Endometrial microvascular endothelial cells (primary cell): Measurements from ENCODE around the gene SPATS2. TPM values are rescaled to one million over a fixed set of nuclear protein-coding genes. Genes with fewer than 3 reads are reported as not detected.
"Not testable (repeated sequence)": the region's sequence is repeated elsewhere in the genome, so short reads cannot be mapped to it uniquely, and the experiment has no call there.

Experiments
- in situ Hi-C: cut with HindIII; loops from 2 replicates; pipeline ENCODE4 v1.10.0; 2017; ENCODE audit warnings: low sequenced_read_pairs, low pct_unique_long_range_greater_than_20kb; ENCODE audit errors: inconsistent ontology term
- total RNA-seq: library from RNA; depleted of rRNA; stranded (reverse); fragments of >200 nt; gene quantifications from one replicate; pipeline ENCODE4 v1.2.3, GENCODE V29; 2015; ENCODE audit errors: inconsistent ontology term

SPATS2 gene
- total RNA-seq, 1 donor from 2014 or later: 65.6 TPM

GRCh38 chr12:49377386-49377785, 10.1 kb downstream of the SPATS2 start:
- in situ Hi-C loops: no loop called here

DNA sequence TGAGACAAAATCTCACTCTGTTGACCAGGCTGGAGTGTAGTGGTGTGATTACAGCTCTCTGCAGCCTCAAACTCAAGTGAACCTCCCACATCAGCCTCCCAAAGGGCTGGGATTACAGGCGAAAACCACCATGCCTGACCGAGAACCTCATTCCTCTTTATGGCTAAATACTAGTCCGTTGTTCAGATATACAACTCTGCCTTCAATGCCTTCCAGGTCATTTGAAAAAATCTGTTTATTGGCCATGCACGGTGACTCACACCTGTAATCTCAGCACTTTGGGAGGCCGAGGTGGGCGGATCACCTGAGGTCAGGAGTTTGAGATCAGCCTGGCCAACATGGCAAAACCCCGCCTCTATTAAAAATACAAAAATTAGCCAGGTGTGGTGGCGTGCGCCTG, 12.9 kb downstream of the SPATS2 start:
- in situ Hi-C loops: not testable (repeated sequence)

DNA sequence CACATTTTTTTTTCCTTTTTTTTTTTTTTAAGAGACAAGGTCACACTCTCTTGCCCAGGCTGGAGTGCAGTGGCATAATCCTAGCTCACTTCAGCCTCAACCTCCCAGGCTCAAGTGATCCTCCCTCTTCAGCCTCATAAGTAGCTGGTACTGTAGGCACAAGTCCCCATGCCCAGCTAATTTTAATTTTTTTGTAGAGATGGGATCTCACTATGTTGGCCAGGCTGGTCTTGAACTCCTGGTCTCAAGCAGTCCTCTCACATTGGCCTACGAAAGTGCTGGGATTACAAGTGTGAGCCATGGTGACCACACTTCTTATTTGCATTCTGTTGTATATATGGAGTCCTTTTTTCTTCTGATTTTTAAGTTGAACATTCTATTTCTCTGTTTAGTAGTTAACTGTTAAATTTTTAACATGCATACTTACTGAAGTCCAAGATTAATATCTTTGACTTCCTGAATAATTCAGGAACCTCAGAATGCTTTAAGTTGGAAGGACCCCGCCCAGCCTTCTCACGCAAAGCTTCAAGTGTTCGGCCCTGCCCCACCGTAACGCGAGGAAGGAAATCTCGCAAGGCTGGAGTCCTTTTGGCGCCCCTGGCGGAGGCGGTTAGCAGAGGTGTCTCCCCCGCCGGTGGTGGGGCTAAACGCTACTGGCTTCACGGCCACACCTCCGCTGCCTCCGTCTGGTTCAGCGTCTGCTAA, 21.6 kb downstream of the SPATS2 start:
- in situ Hi-C loops: no loop called here

- in situ Hi-C loops: no loop called here
Observed at GRCh38 chr12:49389387-49389703, 22.1 kb downstream of the SPATS2 start.

DNA sequence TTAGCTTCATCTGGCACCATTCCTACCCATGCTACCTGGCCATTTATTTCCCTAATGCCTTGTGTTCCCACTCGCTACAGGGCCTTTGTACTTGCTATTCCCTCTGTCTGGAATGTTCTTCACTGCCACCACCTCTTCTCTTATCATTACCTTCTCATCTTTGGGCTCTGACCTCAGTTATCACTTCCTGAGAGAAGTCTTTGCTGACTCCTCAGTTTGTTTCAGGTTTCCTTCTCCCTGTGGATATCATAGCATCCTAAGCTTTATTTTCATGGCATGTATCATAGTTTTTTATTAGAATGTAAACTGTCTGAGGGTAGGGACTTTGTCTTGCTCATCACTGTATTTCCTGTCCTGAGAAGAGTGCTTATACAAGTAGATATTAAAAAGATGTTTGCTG, 29.7 kb downstream of the SPATS2 start:
- in situ Hi-C loops: no loop called here

DNA sequence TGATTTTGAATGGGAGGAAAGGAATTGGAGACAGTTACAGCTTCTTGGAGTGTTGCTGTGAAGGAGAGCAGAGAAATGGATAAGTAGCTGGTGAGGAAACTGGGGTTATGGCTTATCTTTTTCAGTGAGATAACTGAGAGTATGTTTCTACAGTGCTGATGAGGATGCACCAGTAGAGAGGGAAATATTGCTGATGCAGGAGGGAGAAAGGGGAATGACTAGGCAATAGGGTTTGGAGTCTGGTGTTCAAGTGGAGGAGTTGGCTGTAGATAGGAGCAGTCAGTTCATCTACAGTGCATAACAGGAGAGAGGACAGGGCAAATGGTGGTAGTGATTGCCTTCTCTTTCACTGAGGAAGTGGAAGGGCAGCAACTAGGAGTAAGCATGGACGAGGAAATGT, 33.0 kb downstream of the SPATS2 start:
- in situ Hi-C loops: no loop called here

DNA sequence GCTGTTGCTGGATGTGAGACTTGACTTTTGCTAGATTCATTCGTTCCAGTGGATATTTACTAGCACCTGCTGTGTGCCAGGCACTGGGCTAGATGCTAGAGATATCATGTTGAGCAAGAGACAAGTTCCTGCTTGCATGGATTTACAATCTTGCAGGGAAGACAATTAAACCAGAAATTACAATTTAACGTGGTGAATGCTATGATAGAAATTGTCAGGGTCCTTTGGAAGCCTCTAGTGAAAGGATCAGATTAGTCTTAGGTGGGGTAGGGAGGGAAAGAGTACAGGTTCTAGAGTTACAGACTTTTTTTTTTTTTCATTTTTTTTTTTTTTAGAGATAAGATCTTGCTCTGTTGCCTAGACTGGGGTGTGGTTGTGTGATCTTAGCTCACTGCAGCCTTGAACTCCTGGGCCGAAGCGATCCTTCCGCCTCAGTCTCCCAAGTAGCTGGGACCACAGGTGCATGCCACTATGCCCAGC, 36.7 kb downstream of the SPATS2 start:
- in situ Hi-C loops: no loop called here

DNA sequence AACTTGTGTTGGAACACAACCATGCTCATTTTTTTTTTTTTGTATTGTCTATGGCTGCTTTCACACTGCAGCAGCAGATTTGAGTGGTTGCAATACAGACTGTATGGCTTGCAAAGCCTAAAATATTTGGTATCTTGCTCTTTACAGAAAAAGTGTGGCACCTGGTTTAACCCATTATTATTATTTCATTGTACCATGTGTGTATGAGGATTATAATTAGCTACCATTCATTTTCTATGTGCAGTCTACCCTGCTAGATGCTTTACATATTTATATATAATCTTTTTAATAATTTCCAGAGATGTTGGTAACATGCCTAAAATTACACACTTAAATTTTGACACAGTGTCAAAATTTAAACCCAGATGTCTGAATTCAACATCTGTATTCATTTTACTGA, 37.7 kb downstream of the SPATS2 start:
- in situ Hi-C loops: no loop called here

DNA sequence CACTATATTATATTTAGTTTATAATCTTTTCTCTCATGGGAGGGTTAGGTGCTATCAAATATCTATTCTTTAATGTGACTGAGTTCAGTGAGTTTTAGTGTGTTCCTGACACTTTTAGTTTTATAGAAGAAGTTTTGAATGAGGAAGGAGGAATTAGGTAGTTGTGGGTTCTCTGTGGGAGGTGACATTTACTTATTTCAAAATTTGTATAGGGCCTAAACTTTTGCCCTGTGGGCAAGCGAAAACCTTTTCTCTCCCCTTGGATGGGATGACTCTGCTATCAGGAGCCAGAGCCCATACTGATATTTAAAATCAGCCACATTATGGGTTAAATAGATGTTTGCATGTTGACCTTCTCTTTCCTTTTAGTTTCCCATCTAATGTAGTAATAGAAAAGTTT, 43.6 kb downstream of the SPATS2 start:
- in situ Hi-C loops: no loop called here

GRCh38 chr12:49413010-49413409, 45.7 kb downstream of the SPATS2 start:
- in situ Hi-C loops: no loop called here

GRCh38 chr12:49413796-49414195, 46.5 kb downstream of the SPATS2 start:
- in situ Hi-C loops: no loop called here

- in situ Hi-C loops: no loop called here
Observed at GRCh38 chr12:49414364-49414763, 47.1 kb downstream of the SPATS2 start.

GRCh38 chr12:49415521-49415970, 48.3 kb downstream of the SPATS2 start:
- in situ Hi-C loops: no loop called here

- in situ Hi-C loops: no loop called here
Observed at GRCh38 chr12:49416892-49417291, 49.6 kb downstream of the SPATS2 start.

- in situ Hi-C loops: no loop called here
Observed at GRCh38 chr12:49417558-49417957, 50.3 kb downstream of the SPATS2 start.

DNA sequence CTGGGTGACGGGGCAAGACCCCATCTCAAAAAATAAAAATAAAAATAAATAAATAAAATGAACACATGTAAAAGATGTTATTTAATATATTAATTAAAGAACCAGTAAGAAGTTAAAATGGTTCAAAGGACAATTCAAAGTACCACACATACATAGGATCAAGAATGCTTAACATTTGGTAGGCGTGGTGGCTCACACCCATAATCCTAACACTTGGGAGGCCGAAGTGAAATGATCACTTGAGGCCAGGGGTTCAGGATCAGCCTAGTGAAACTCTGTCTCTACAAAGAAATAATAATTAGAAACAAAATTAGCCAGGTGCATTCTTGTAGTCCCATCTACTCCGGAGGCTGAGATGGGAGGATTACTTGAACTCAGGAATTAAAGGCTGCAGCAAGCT, 53.3 kb downstream of the SPATS2 start:
- in situ Hi-C loops: no loop called here

- in situ Hi-C loops: no loop called here
Observed at GRCh38 chr12:49422114-49422513, 54.9 kb downstream of the SPATS2 start.

DNA sequence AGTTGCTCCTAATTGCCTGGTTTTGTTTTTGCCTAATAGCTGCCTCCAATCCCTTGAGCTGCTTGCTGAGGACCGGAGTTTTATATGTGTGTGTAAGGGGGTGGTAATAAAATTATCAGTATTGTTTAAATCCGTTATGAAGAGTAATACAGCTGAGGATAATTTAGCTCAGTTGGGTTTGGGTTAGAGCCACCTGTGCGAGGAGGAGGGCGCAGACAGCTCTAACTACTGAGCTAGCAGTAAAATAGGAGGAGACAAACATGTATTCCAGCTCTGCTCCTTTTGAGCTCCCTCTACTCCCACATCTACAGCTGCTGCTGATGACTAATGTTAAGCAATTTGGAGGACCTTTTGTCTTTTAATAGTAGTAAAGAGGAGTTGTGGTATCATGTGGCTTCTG, 61.5 kb downstream of the SPATS2 start:
- in situ Hi-C loops: no loop called here

GRCh38 chr12:49432616-49433015, 65.4 kb downstream of the SPATS2 start:
- in situ Hi-C loops: no loop called here

DNA sequence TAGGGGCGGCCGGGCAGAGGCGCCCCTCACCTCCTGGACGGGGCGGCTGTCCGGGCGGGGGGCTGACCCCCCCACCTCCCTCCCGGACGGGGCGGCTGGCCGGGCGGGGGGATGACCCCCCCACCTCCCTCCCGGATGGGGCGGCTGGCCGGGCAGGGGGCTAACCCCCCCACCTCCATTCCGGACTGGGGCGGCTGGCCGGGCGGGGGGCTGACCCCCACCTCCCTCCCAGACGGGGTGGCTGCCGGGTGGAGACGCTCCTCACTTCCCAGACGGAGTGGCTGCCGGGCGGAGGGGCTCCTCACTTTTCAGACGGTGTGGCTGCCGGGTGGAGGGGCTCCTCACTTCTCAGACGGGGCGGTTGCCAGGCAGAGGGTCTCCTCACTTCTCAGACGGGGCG, 69.5 kb downstream of the SPATS2 start:
- in situ Hi-C loops: not testable (repeated sequence)

DNA sequence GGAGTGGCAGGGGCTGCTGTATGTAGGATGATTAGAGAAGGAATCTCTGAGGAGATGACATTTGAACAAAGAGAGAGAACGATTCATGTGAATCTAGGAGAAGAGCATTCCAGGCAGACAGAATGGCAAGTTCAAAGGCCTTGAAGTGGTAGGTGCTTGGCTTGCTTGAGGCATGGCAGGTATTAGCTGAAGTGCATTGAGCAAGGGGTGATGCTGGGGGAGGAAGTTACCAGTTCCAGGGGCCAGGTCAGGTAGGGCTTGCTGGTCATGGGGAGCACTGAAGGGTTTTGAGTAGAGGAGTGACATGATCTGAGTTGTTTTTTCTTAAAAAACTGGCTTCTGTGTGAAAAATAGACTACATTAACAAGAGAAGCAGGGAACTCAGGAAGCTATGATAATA, 71.8 kb downstream of the SPATS2 start:
- in situ Hi-C loops: no loop called here
